Uterus (tissue), 4 donors: ENCODE measurements around the gene DENND2C. TPM values are rescaled to one million over a fixed set of nuclear protein-coding genes. Genes with fewer than 3 reads are reported as not detected.

Experiments
- DNase-seq, 2 donors: peaks; one replicate each; pipeline ENCODE4 v3.0.0-alpha.2; 2019 to 2020
- H3K27ac ChIP-seq, 2 donors: fragments of 200-600 bp; sonication (generic); 1 replicate in 1 of 2; 2 replicates in 1 of 2; pipeline ENCODE4 v1.5.1; 2016 to 2018
- H3K27me3 ChIP-seq, 2 donors: fragments of 200-600 bp; sonication (generic); one replicate each; pipeline ENCODE4 v1.5.1; 2018 to 2019; ENCODE audit warnings: control low read depth in 1 of 2
- H3K36me3 ChIP-seq, 2 donors: fragments of 200-600 bp; sonication (generic); one replicate each; pipeline ENCODE4 v1.5.1; 2019; ENCODE audit warnings: control low read depth in 1 of 2
- H3K4me1 ChIP-seq, 2 donors: fragments of 200-600 bp; sonication (generic); one replicate each; pipeline ENCODE4 v1.5.1; 2018 to 2019; ENCODE audit warnings: control low read depth in 1 of 2
- H3K4me3 ChIP-seq, 2 donors: fragments of 200-600 bp; sonication (generic); 1 replicate in 1 of 2; 2 replicates in 1 of 2; pipeline ENCODE4 v1.5.1; 2018 to 2019; ENCODE audit warnings: mild to moderate bottlenecking in 1 of 2
- H3K9me3 ChIP-seq, 2 donors: fragments of 200-600 bp; sonication (generic); one replicate each; pipeline ENCODE4 v1.5.1; 2019; ENCODE audit warnings: control low read depth in 1 of 2
- POLR2A ChIP-seq, 2 donors: fragments of 450-650 bp; IDR thresholded peaks; one replicate each; pipeline ENCODE4 v1.6.1; 2016; ENCODE audit warnings: antibody characterized with exemption in 2 of 2, mild to moderate bottlenecking in 1 of 2, moderate library complexity in 1 of 2
- intact Hi-C: fragments of 100-400 bp; cut with DNase I; formaldehyde crosslinking; loops from one replicate; pipeline ENCODE4 v1.15.1; 2023; ENCODE audit warnings: low total_unique reads
- total RNA-seq, 4 donors: library from RNA; depleted of rRNA in 3 of 4; stranded (reverse); fragments of >200 nt in 3 of 4; gene quantifications; one replicate each; pipeline versions ENCODE4 v1.1.0 to v1.2.4, GENCODE V29; 2014 to 2023
- TF ChIP-seq, protein P1 (sequence below), 4 experiments: fragments of 200-600 bp in 2 of 4; fragments of 450-650 bp in 2 of 4; sonication (generic) in 2 of 4; IDR thresholded peaks; one replicate each; pipeline ENCODE4 v1.5.1; 2016 to 2019; ENCODE audit warnings: antibody characterized with exemption in 4 of 4, mild to moderate bottlenecking in 2 of 4, moderate library complexity in 1 of 4
- donor health status: DM: yes; HTN: yes; CAD: no.

DENND2C gene
- total RNA-seq, 4 donors from 2014 or later = 1.8 to 7.9 (median 4.4) TPM

DNA sequence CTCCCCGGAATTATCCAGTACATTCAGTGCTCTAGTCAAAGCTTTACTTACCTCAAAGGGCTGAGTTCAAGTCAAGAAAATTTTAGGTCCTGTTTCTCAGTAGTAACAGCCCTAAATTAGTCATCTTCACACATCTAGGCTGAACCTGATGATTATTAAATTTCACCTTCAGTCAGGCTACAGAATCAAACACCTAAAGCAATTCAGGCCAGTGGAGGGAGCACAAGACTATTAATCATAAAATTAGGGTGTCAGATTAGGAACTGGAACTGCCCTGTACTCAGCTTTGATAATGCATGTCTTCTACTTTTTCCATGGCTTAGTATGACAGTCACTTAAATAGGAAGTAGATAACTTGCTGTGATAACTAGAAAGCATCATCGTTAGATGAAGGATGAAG lies 60.0 kb downstream of the DENND2C start:
- H3K27me3 ChIP-seq = no peaks in the 10 kb centered on the region
- no peaks in the 10 kb centered on the region for H3K9me3 ChIP-seq
- no peaks in the 10 kb centered on the region for H3K4me1 ChIP-seq
- no peak for DNase-seq
- no peaks in the 10 kb centered on the region for H3K36me3 ChIP-seq
- intact Hi-C loops = no loop called here
- H3K4me3 ChIP-seq = no peak overlapping the region
- no peak overlapping the region for H3K27ac ChIP-seq
- TF ChIP-seq, protein P1, sequence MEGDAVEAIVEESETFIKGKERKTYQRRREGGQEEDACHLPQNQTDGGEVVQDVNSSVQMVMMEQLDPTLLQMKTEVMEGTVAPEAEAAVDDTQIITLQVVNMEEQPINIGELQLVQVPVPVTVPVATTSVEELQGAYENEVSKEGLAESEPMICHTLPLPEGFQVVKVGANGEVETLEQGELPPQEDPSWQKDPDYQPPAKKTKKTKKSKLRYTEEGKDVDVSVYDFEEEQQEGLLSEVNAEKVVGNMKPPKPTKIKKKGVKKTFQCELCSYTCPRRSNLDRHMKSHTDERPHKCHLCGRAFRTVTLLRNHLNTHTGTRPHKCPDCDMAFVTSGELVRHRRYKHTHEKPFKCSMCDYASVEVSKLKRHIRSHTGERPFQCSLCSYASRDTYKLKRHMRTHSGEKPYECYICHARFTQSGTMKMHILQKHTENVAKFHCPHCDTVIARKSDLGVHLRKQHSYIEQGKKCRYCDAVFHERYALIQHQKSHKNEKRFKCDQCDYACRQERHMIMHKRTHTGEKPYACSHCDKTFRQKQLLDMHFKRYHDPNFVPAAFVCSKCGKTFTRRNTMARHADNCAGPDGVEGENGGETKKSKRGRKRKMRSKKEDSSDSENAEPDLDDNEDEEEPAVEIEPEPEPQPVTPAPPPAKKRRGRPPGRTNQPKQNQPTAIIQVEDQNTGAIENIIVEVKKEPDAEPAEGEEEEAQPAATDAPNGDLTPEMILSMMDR (IDR thresholded peaks at IDR 0.05) = no peak
- TF ChIP-seq POLR2A (IDR thresholded peaks at IDR 0.05) = no peak

DNA sequence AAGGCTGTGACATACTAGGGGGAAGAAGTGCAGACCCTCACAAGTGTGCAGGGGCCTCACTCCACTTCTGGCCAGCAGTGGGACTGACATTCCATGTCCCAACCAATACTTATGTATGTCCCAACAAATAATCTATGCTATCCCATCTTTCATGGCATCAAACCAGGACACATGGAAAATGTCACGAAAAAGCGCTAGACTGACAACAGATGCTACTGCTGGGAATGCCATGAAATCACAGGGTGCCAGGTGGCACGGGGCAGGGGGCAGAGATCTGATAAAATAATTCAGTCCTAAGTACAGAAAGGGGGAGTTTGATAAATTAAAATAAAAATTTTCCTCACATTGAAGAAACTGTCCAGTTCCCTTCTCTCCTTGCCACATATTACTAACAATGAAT lies 60.8 kb downstream of the DENND2C start:
- Histone ChIP-seq H3K27ac (no peak overlapping the region), H3K4me3 (no peak overlapping the region), H3K4me1 (no peaks in the 10 kb centered on the region), H3K9me3 (no peaks in the 10 kb centered on the region), H3K27me3 (no peaks in the 10 kb centered on the region), H3K36me3 (no peaks in the 10 kb centered on the region)
- intact Hi-C loops = no loop called here
- DNase-seq = no peak
- TF ChIP-seq POLR2A (IDR thresholded peaks at IDR 0.05) = no peak
- TF ChIP-seq, protein P1 (IDR thresholded peaks at IDR 0.05) = no peak

DNA sequence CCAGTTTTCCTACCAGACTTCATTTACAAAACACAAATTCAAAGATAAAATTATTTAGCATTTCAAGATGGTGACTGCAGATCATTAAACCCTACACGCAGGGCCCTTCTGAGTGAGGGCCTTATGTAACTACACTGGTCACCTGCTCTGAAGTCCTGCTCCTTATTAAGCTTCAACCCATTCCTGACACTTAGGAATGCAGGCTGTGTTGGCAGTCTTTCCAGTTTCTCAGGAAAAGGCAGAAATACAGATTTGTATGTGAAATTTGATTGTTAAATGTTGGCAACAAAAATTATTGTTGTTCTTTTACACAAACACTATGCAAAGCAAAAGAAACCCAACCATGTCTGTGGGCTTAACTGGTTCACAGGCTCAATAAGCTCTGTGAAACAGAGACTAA lies 62.6 kb downstream of the DENND2C start:
- Histone ChIP-seq H3K27me3 (no peaks in the 10 kb centered on the region), H3K4me3 (no peak overlapping the region), H3K9me3 (no peaks in the 10 kb centered on the region), H3K27ac (no peak overlapping the region), H3K4me1 (no peaks in the 10 kb centered on the region), H3K36me3 (no peaks in the 10 kb centered on the region)
- intact Hi-C loops = no loop called here
- TF ChIP-seq, protein P1 (IDR thresholded peaks at IDR 0.05) = no peak
- no peak for TF ChIP-seq POLR2A (IDR thresholded peaks at IDR 0.05)
- DNase-seq = no peak

DNA sequence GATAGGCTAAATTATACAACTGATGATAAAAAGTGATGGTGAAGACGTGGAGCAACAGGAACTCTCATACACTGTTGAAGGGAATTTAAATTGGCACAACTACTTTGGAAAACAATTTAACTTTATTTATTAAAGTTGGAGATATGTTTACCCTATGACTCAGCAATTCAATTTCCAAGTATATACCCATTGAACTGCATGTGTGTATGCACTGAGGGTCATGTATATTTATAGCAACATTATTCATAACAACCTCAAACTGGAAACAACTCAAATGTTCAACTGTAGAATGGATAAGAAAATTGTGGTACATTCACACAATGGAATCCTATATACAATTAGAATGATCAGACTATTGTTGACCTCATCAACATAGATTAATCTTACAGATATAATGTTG lies 71.9 kb downstream of the DENND2C start:
- H3K4me3 ChIP-seq = no peak overlapping the region
- DNase-seq = no peak
- no peak overlapping the region for H3K27ac ChIP-seq
- no peaks in the 10 kb centered on the region for H3K9me3 ChIP-seq
- H3K27me3 ChIP-seq = no peaks in the 10 kb centered on the region
- intact Hi-C loops = no loop called here
- no peak for TF ChIP-seq POLR2A (IDR thresholded peaks at IDR 0.05)
- TF ChIP-seq, protein P1 (IDR thresholded peaks at IDR 0.05) = no peak
- H3K36me3 ChIP-seq = no peaks in the 10 kb centered on the region
- no peaks in the 10 kb centered on the region for H3K4me1 ChIP-seq

DNA sequence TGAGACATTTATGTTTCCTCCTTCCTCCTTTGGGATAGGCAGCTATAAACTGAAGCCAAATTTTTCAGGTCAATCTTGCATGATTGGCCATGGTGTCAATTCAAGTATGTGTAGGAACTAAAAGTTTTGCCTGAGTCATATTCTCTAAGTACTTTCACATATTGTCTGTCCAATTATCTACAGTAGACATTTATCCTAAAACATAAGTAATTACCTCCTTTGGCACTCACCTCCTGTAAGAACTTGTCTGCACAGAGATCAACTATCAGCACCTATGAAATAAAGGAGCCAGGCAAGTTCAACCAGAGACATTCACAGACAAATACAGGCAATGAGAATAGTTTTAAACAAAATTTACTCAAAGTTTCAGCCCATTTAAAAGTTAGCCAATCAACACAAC lies 74.2 kb downstream of the DENND2C start:
- H3K36me3 ChIP-seq = no peaks in the 10 kb centered on the region
- TF ChIP-seq, protein P1 (IDR thresholded peaks at IDR 0.05) = no peak
- TF ChIP-seq POLR2A (IDR thresholded peaks at IDR 0.05) = no peak
- H3K27ac ChIP-seq = no peak overlapping the region
- H3K4me1 ChIP-seq = no peaks in the 10 kb centered on the region
- H3K4me3 ChIP-seq = no peak overlapping the region
- no peak for DNase-seq
- intact Hi-C loops = no loop called here
- H3K9me3 ChIP-seq = no peaks in the 10 kb centered on the region
- no peaks in the 10 kb centered on the region for H3K27me3 ChIP-seq
